ENCODE results near the gene EFCAB9.

DNA sequence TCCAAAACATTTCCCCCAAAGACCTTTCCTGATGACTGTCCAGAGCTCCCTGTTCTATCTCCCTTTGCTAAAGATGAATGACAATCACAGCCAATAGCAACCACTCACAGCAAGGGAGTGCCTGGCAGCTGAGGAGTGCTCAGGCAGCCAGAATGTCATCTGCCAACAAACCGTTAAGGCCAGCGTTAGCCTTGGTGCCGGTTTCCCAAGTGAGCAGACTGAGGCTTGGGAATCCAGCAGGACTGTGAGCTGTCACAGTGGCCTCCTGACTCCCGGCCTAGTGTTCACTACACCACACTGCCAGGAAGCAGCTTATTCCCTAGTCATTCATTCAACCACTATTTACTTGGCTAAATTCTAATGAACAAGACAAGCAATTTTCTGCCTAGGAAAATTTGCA, 30.6 kb upstream of the EFCAB9 start:
- TF ChIP-seq, protein P1, sequence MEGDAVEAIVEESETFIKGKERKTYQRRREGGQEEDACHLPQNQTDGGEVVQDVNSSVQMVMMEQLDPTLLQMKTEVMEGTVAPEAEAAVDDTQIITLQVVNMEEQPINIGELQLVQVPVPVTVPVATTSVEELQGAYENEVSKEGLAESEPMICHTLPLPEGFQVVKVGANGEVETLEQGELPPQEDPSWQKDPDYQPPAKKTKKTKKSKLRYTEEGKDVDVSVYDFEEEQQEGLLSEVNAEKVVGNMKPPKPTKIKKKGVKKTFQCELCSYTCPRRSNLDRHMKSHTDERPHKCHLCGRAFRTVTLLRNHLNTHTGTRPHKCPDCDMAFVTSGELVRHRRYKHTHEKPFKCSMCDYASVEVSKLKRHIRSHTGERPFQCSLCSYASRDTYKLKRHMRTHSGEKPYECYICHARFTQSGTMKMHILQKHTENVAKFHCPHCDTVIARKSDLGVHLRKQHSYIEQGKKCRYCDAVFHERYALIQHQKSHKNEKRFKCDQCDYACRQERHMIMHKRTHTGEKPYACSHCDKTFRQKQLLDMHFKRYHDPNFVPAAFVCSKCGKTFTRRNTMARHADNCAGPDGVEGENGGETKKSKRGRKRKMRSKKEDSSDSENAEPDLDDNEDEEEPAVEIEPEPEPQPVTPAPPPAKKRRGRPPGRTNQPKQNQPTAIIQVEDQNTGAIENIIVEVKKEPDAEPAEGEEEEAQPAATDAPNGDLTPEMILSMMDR (IDR thresholded peaks at IDR 0.05 in 2 of 3, conservative IDR thresholded peaks at IDR 0.05 in 1 of 3; ENCODE audit: borderline replicate concordance in 1 of 3, insufficient read depth in 1 of 3, low read depth in 2 of 3, low read length in 2 of 3), result no peak
- no peak for TF ChIP-seq ZFX (IDR thresholded peaks at IDR 0.05)
- TF ChIP-seq EZH2 (IDR thresholded peaks at IDR 0.05), result no peak
- no peak for TF ChIP-seq CEBPB (IDR thresholded peaks at IDR 0.05; ENCODE audit: low read depth)
- TF ChIP-seq POLR2AphosphoS5 (IDR thresholded peaks at IDR 0.05; ENCODE audit: low read depth, low read length), result no peak
- TF ChIP-seq, protein P2, sequence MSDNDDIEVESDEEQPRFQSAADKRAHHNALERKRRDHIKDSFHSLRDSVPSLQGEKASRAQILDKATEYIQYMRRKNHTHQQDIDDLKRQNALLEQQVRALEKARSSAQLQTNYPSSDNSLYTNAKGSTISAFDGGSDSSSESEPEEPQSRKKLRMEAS (IDR thresholded peaks at IDR 0.05), result no peak
- no peak for TF ChIP-seq EGR1 (IDR thresholded peaks at IDR 0.05; ENCODE audit: low read depth)
- TF ChIP-seq EZH2phosphoT487 (IDR thresholded peaks at IDR 0.05; ENCODE audit: borderline replicate concordance), result no peak
- TF ChIP-seq POLR2A (IDR thresholded peaks at IDR 0.05; ENCODE audit: borderline replicate concordance, extremely low read depth, insufficient read depth, insufficient read length), result no peak
- TF ChIP-seq ZNF274 (IDR thresholded peaks at IDR 0.05; ENCODE audit: low read depth, low read length), result no peak
- no peak for TF ChIP-seq SP1 (IDR thresholded peaks at IDR 0.05; ENCODE audit: low read depth)
- no peak for TF ChIP-seq YY1 (IDR thresholded peaks at IDR 0.05; ENCODE audit: extremely low read depth, insufficient replicate concordance, low read depth, low read length)
